T1000 (cell line): ENCODE results near the gene SCN5A.

ENCODE experiments used
- DNase-seq: peaks from one replicate; lab custom pipeline; 2025; ENCODE audit warnings: mixed read lengths; lab: John Stamatoyannopoulos, UW

The SCN5A gene

DNA sequence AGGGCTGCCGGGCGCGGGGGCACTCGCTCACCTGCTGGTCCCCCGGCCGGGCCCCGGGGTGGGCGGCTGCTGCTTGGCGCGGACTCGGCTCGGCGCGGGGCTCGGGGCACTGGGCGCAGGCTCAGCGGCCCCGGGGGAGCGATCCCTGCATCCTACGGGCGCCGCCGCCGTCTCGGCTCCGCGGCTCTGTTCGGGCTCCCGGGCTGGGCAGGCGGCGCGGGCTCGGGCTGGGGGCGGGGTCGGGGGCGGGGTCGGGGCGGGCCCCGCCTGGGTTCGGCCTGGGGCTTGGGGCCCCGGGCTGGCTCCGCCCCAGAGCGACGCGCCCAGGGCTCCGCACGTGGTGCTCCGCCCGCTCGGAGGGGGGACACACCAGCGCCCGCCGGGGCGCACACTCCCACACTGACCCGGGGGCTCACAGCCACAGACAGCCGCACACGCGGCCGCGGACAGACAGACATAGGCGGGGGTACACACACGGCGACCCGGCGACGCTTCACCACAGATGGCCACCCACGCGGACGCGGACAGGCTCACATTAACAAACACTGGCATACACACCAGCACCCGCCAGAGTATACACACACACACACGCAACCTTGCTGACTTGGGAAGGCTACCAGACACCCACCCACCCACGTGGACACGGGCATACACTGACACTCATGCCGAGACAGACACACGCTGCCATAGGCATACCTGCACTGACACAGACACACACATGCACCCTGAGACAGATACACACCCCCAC lies at the start of gene SCN5A:
Gene SCN5A, minus strand, starts transcription at position 188 of the 748 bp plus-strand sequence. CDS start 16,380 bp downstream, outside the sequence.
- DNase-seq: peak; percentile 52

DNA sequence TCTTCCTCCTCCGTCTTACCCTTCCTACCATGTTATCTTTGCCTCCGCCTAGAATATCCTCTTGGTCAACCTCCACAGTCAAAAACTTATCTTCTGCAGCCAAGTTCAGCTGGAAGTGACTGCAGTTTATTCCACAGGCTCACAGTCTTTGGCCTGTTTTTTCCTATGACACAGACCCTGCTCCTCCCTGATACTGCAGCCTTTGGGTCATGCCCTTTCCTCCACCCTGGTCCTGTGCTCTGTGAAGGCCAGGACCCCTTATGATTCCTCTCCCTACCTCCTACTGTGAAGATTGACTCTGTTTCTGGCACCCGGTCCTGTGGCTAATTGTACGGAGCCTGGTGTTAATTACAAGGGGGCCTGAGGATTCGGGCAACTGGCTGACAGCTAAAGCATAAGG lies 49.3 kb upstream of the SCN5A start:
- no peak for DNase-seq

DNA sequence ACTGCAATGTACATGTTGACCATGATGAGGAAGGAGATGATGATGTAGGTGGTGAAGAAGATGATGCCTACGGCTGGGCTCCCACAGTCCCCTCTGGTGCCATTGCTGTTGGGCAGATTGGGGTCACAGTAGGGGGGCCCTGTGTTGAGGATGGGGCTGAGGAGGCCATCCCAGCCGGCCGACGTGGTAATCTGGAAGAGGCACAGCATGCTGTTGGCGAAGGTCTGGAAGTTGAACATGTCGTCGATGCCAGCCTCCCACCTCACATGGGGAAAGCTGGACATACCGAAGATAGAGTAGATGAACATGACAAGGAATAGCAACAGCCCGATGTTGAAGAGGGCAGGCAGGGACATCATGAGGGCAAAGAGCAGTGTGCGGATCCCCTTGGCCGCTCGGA lies 48.6 kb upstream of the SCN5A start:
- DNase-seq: no peak

DNA sequence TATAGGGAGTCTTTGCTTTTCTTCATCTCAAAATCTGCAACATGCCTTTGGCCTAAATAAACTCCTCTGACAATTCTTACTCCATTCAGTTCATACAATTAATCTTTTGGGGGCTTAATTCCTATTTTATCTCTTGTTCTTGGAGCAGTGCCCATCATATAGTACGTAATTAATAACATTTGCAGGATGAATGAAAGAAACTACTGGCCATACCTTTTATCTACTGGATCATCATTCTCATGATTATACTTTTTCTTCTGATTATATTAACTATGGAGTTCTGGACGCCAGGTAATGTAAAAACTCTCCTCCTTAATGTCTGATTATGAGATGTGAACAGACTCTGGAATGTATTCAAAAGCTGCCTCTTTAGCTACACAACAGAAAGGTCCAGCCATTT lies 46.5 kb upstream of the SCN5A start:
- no peak for DNase-seq

DNA sequence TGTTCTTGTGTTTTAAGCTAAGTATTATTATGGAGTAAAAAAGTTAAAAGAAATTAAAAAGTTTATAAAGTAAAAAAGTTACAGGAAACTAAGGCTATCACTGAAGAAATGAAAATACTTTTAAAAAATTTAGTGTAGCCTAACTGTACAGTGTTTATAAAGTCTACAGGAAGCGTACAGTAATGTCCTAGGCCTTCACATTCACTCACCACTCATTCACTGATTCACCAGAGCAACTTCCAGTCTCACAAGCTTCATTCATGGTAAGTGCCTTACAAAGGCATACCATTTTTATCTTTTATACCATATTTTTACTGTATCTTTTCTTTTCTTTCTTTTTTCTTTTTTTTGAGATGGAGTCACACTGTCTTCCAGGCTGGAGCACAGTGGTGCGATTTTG lies 40.7 kb upstream of the SCN5A start:
- no peak for DNase-seq

DNA sequence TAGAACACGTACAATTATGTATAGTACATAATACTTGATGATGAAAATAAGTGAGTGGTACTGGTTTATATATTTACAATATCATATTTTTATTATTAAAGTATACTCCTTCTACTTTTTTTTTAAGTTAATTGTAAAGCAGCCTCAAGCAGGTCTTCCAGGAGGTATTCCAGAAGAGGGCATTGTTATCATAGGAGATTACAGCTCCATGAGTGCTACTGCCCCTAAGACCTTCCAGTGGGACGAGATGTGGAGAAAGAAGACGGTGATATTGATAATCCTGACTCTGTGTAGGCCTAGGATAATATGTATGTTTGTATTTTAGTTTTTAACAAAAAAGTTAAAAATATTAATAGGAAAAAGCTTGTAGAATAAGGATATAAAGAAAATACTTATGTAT lies 40.3 kb upstream of the SCN5A start:
- DNase-seq: no peak

DNA sequence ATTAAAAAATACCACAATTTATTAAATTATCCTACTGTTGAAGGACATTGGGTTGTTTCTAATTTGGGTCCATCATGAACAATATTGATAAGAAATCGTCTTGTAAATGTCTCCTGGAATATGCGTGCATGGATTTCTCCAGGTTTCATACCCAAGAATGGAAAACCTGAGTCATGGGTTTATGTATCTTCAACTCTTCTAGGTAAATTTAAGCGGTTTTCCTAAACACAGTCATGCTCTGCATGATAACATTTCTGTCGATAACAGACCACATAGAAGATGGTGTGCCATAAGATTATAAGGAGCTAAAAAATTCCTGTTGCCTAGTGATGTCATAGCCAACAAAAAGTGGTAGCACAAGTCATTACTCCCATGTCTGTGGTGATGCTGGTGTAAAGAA lies 39.9 kb upstream of the SCN5A start:
- no peak for DNase-seq

DNA sequence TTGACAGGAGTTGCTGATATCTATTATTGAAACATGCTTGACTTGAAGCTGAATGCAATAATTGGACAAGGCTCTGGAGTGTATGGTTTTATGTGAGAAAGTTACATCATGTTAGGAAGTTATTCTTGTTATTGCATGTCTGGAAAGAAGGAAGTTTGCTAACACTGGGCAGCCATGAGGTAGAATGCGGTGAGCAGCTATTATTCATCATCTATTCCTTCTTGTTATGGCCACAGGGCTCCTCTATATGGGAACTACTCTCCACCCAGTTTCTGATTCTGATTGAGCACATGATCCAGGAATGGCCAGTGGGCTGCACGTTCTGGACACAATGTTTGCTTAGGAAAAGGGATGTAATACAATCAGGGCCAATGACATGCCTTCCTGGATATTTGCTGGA lies 37.8 kb upstream of the SCN5A start:
- DNase-seq: no peak

DNA sequence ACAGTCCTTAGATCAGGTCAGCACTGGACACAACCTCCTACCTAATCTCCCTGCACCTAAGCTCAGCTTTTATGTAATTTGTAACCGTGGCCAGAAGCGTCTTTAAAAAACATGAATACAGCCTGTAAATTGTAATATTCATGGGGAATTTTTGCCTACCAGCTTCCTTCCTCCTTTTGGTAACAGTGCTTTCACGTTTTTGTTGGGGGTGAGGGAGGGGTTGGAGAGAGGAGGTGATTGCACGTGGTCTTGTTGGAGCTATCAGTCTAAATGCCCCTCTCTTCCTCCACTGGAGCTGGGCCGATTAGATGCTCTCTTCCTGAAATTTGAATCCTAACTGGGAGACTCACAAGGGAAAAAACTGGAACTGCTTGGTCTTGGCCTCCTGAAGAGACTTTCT lies 35.1 kb upstream of the SCN5A start:
- DNase-seq: no peak

DNA sequence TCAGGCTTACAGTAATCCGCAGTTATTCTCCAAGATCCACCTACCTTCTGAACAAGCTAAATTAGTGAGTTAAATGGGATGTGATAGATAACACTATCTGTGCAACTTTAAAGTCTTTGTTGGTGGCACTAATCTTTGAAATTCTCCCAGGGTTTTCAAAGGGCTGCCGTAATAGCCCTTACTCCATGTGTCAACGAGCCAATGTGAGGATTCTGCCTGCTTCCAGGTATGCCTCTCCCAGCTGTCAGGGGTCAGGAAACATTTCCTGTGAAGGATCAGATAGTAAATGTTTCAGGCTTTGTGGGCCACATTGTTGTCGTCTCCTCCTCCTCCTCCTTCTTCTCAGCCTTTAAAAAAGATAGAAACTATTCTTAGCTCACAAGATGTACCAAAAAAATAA lies 20.2 kb upstream of the SCN5A start:
- DNase-seq: no peak

DNA sequence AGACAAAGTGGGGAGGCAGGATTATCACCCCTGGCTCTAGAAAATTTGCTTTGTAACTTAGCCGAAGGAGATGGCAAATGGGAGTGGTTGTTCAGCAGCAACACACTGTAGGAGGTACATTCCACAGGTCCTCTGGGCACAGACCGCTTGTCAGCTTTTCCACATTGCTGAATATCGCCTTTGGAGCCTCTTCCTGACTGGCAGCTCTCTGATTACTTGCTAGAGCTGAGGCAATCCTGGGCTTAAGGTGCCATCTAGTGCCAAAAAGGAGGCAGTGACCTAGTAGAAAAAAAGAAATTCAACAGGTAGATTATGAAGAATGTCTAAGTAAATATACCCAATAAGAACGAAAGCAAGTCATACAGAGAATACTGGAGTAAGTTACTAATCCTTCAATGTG lies 13.1 kb upstream of the SCN5A start:
- DNase-seq: no peak

DNA sequence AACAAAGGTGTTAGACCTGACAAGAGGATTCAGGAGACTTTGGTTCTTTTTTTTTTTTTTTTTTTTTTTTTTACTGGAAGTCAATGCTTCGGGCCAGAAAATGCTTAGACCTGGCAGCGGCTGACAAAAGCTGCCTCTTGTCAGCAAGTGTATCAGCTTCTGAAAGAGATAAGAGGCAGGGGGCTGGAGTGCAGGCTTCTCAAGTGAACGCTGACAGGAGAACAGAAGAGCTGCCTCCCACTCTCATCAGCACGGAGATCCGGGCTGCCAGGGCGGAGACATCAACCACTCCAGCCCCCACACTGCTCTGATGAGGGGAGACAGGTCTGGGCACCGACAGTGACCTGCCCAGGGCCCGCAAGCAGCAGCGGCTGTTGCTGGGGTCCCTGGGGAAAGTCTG lies 9.4 kb upstream of the SCN5A start:
- DNase-seq: no peak

DNA sequence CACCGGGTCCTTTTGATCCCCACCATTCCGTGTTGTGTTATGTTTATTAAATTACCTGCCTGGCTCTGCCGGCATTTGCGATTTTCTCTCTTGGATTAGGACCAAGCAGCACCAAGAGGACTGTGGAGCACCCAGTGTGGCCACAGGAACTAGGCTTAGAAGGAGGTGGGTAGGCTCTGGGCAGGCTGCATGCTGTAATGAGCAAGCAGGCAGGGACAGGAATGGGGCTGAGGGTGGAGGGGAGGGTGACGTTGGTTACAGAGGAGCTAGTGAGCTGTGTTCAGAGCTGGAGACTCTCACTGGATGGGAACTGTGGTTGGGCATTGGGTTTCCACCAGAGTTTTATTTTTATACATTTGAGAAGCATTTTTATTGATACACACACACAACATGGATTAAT lies 7.9 kb upstream of the SCN5A start:
- DNase-seq: no peak

DNA sequence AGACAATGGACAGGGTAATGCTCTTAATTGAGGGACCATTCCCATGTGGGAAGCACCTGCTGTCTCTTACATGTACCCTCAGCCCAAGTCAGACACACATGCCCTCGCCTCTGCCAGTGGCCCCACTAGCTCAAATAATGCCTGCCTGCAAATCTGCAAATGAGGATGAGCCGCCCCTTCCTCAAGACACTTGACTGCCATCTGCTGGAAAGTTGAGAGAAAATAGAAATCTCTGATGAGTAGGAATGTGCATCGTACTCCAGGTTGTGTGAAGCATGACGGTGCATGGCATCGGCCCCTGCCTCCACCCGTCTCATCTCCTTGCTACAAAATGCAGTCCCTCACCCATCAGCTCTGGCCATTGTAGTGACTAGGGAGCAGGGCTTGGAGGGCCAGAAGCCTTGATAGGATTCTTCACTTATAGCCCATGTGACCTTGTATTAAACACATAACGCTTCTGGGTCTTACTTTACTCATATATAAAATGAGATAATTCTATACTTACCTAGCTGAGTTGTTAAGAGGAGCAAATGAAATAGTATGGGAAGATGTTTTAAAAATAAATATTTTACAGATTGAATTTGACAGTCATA lies 6.3 kb upstream of the SCN5A start:
- no peak for DNase-seq

DNA sequence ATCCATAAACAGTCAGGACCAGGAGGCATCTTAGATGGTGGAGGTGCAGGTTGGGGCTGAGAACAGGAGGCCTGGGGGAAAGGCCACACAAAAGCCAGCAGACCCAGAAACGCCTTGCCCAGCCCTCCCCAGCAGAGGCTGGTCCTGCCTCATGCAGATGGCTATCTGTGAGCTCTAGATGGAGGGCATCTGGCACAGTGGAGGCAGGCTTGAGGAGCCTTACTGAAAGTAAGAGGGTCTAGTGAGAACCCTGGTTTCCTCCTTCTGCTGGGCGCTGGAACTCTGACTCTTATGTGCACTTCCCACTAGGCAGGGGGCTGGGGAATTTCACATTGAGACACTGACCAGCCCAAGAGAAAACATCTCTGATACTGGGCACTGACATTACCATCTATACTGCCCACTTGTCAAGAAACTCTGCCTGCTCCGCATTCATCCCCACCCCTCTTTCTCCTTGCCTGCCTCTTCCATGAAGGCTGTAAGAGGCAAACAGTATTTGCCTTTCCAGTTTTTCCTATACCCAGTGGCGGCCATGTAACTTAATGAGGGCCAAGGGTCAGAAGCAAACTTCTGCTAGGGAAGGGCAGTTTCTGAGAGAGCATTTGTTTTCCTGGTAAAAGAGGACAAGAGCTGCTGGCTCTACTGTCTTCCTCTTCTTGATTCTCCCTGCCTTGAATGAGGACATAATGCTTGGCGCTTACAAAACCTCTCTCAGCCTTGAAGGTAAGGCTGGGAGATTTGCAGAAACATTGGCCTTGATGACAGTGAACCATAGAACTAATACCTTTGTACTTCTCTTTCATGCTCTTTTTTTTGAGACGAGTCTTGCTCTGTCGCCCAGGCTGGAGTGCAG lies 4.4 kb upstream of the SCN5A start:
- DNase-seq: no peak

DNA sequence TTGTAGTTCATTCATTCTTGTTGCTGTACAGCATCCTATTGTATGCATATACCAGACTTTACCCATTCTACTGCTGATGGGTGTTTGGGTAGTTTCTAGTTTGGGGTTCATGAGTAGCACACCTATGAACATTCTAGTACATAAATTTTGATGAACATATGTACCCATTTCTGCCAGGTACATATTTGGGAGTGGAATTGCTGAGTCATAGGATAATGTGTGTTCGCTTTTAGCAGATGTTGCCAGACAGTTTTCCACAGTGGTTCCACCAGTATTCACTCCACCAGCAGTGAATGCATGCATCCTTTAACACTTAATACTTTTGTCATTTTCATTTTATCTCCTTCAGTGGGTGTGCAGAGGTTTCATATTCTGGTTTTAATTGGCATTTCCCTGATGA lies 3.4 kb upstream of the SCN5A start:
- DNase-seq: no peak

DNA sequence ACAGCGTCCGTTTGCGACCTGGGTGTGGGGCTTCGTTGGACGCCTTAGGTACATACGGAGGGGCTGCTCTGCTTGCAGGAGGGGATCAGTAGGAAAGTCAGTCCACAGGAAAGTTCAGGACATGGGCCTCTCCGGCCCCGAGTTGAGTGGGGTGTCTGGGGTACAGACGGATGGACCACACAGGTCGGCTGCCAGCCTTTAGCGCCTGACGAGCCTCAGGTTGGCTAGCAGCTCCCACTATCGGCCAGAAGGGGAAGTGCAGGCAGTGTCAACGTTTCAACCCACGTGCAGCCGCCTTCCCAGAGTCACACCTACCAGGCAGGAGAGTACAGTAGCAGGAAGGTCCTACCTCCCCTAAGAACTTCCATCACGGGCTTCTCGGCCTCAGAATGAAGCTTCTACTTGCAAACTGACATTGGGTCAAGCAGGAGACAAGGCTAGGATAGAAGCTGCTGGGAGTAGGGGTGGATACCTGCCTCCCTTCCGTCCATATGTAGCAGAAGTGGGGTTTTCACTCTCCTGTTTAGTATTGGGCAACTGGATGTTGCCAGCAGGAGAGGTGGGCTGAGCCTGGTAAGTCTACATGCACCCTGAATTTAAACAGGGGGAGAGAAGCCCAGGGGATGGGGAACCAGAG lies 1.8 kb upstream of the SCN5A start:
- peak; percentile 30 for DNase-seq

DNA sequence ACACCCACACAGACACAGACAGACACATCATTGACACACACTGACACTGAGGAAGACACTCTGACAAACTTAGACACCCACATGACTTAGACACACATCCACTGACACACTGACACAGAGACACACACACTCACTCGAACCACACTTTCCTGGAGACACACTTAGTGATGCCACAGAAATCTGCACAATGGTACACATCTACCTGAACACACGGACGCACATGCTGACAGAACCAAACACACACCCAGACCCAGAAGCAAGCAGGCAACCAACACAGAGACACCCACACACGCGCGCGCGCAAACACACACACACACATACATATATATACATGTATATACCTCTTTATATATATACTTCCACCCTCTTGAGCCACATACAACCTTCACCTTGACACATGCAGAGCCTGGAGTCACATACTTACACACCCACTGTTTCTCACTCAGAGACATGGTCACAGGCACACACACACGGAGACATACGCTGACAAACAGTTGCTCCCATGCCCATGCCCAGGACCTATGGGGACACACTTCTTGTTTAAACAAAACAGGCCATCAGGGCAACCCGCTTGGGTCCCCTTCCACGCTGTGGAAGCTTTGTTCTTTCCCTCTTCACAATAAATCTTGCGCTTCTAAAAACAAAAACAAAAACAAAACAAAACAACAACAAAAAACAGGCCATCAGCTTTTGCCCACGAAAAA lies 913 bp upstream of the SCN5A start:
- no peak for DNase-seq

DNA sequence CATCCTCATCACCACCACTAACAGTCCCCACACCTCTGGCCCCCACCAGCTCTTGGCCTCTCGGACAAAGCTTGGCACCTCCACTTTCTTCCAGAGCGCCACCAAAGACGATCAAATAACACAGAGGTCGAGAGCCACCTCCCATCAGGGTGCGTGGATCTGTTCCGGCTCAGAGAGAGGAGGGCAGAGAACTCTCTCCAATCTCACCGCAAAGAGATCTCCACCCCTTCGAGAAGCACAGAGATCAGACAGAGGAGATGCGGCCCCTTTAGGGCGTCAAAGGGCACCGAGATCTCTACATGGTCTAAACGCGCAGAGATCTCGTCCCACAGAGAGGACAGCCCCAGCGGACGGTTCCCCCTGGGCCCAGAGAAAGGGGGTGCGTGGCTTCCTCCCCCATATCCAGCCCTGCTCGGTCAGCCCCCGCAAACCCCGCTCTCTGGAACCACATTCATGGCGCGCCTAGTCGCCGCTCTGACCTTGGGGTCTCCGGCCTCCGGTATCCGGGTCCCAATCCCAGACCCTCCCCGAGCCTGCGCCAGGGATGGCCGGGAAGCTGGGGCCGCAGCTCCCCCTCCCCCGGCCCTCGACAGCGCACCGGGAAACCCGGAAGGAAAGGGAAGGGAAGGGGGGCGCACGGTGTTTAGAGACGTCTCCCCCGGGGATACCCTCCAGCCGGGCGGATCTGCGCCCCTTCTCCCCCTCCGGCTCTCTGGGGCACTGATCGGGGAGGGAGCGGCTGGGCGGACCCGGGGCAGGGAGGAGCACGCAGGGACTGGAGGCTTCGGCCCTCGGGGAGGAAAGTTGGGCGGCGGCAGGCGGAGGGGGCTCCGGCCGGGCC lies 608 bp downstream of the SCN5A start:
- DNase-seq: no peak

DNA sequence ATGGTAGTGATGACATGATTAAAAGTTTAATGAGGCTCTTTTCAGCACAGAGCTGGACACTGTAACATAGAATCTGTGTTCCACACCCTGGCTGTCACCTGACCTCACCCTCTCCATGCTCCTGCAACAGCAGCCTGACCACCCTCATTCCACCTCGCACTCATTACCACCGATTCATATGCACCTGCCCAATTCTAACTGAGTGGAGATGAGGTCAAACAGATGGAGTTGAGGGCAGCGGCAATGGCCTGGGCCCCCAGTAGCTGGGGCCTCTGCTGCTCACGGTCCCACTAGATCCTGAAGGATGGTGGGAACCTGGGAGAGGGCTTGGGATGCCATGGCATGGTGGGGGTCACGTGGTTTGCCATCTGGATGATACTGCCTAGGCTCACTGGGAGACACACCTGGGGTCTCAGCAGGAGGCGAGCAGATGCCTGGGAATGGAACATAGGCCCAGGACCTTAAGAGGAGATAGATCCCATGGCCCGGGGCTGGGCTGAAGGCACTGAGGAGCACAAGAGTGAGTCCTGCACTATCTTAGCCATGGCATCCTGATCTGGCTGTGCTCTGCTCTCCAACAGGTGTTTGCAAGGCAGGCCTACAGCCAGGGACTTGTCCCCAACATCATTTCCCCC lies 1.3 kb downstream of the SCN5A start:
- DNase-seq: no peak
